Fibroblast of lung (primary cell): ENCODE data around the gene BCAT1.

Source experiments
- EZH2 ChIP-seq: IDR thresholded peaks from 2 replicates; pipeline ENCODE4 v1.5.1; 2012; ENCODE audit warnings: low read length, control low read depth, mild to moderate bottlenecking; ENCODE audit errors: missing control alignments
- TF ChIP-seq, protein P1 (sequence below), 2 donors: IDR thresholded peaks in 1 of 2; conservative IDR thresholded peaks in 1 of 2; 1 replicate in 1 of 2; 2 replicates in 1 of 2; pipeline ENCODE4 v1.5.1; 2011 to 2012; ENCODE audit warnings: low read length in 2 of 2, control low read depth in 1 of 2, inconsistent platforms in 1 of 2, low read depth in 1 of 2, mild to moderate bottlenecking in 1 of 2

GRCh38 chr12:24911271-24911791 is 37.6 kb downstream of the BCAT1 start:
- TF ChIP-seq, protein P1, sequence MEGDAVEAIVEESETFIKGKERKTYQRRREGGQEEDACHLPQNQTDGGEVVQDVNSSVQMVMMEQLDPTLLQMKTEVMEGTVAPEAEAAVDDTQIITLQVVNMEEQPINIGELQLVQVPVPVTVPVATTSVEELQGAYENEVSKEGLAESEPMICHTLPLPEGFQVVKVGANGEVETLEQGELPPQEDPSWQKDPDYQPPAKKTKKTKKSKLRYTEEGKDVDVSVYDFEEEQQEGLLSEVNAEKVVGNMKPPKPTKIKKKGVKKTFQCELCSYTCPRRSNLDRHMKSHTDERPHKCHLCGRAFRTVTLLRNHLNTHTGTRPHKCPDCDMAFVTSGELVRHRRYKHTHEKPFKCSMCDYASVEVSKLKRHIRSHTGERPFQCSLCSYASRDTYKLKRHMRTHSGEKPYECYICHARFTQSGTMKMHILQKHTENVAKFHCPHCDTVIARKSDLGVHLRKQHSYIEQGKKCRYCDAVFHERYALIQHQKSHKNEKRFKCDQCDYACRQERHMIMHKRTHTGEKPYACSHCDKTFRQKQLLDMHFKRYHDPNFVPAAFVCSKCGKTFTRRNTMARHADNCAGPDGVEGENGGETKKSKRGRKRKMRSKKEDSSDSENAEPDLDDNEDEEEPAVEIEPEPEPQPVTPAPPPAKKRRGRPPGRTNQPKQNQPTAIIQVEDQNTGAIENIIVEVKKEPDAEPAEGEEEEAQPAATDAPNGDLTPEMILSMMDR (conservative IDR thresholded peaks at IDR 0.05 in 1 of 2, IDR thresholded peaks at IDR 0.05 in 1 of 2; ENCODE audit: low read depth in 1 of 2, low read length in 2 of 2): no peak
- no peak for TF ChIP-seq EZH2
